SK-N-SH treated with all-trans-retinoic acid at 6 μM for 48 hours (cell line): Measurements from ENCODE around the gene LRRC8E.

Source experiments
- BACH2 ChIP-seq: fragments of 250-450 bp; sonication (Bioruptor Pico); IDR thresholded peaks from 2 replicates; pipeline ENCODE4 v1.9.0; 2021; ENCODE audit warnings: mild to moderate bottlenecking, borderline replicate concordance
- RARB ChIP-seq: fragments of 250-450 bp; sonication (Bioruptor Pico); IDR thresholded peaks from 2 replicates; pipeline ENCODE4 v1.8.0; 2021; ENCODE audit warnings: mild to moderate bottlenecking, moderate library complexity
- ZFP30 ChIP-seq: fragments of 450-650 bp; formaldehyde crosslinking; IDR thresholded peaks from 2 replicates; pipeline ENCODE4 v1.5.0; 2022; ENCODE audit warnings: mild to moderate bottlenecking, moderate library complexity
- ZNF565 ChIP-seq: fragments of 450-650 bp; formaldehyde crosslinking; conservative IDR thresholded peaks from 2 replicates; pipeline ENCODE4 v1.5.0; 2020; ENCODE audit warnings: low read depth, mild to moderate bottlenecking, moderate library complexity
- ZNF8 ChIP-seq: fragments of 450-650 bp; formaldehyde crosslinking; IDR thresholded peaks from 2 replicates; pipeline ENCODE4 v1.5.0; 2020; ENCODE audit warnings: mild to moderate bottlenecking, moderate library complexity

- no peak for TF ChIP-seq ZFP30 (CRISPR knock-in tag)
- TF ChIP-seq ZNF8 (CRISPR knock-in tag) = no peak
- TF ChIP-seq ZNF565 (CRISPR knock-in tag) = no peak
- TF ChIP-seq RARB (CRISPR knock-in tag) = no peak
- TF ChIP-seq BACH2 = no peak
These were observed 11.6 kb downstream of the LRRC8E start for GRCh38 chr19:7899751-7900378.
